Chondrocyte (in vitro differentiated cells): Measurements from ENCODE around the gene SYT13. TPM values are rescaled to one million over a fixed set of nuclear protein-coding genes. Genes with fewer than 3 reads are reported as not detected.

Experiments used
- DNase-seq: peaks from one replicate; pipeline ENCODE4 v3.0.0; 2021; ENCODE audit warnings: mixed read lengths, low spot score
- H3K27ac Mint-ChIP-seq: one replicate; pipeline ENCODE4 v1.8.0; 2021; ENCODE audit warnings: mild to moderate bottlenecking, moderate library complexity, mixed read lengths; ENCODE audit not compliant: unreplicated experiment
- H3K27me3 Mint-ChIP-seq: 2 replicates; pipeline ENCODE4 v1.8.0; 2021; ENCODE audit warnings: low read depth, mixed read lengths
- H3K36me3 Mint-ChIP-seq: 2 replicates; pipeline ENCODE4 v1.8.0; 2021; ENCODE audit warnings: low read depth, mixed read lengths
- H3K4me1 Mint-ChIP-seq: 2 replicates; pipeline ENCODE4 v1.8.0; 2021; ENCODE audit warnings: low read depth, mild to moderate bottlenecking, mixed read lengths
- H3K4me3 Mint-ChIP-seq: one replicate; pipeline ENCODE4 v1.8.0; 2021; ENCODE audit warnings: mild to moderate bottlenecking, moderate library complexity, mixed read lengths; ENCODE audit not compliant: unreplicated experiment
- H3K9me3 Mint-ChIP-seq: 2 replicates; pipeline ENCODE4 v1.8.0; 2021; ENCODE audit warnings: low read depth, mixed read lengths
- CTCF ChIP-seq: fragments of 200-600 bp; sonication (generic); IDR thresholded peaks from 2 replicates; pipeline ENCODE4 v1.5.0; 2021; ENCODE audit warnings: antibody characterized with exemption, mild to moderate bottlenecking, moderate library complexity
- total RNA-seq: library from RNA; stranded (reverse); gene quantifications from 3 replicates; pipeline ENCODE4 v1.2.1, GENCODE V29; 2021

SYT13 gene
- total RNA-seq, 1 donor from 2014 or later, result 2.8 TPM

- Mint-ChIP-seq H3K27ac (peak overlapping the region; percentile 96), H3K36me3 (peaks cover 20% of the 10 kb centered on the region), H3K4me3 (peak overlapping the region; percentile 51), H3K9me3 (no peaks in the 10 kb centered on the region), H3K27me3 (no peaks in the 10 kb centered on the region), H3K4me1 (peaks cover 25% of the 10 kb centered on the region)
- TF ChIP-seq CTCF, result no peak
- no peak for DNase-seq
Measured at GRCh38 chr11:45209000-45209879, 76.9 kb downstream of the SYT13 start.

- H3K27ac Mint-ChIP-seq, result no peak overlapping the region
- H3K9me3 Mint-ChIP-seq, result peaks cover 3% of the 10 kb centered on the region
- H3K4me1 Mint-ChIP-seq, result peaks cover 35% of the 10 kb centered on the region
- peaks cover 17% of the 10 kb centered on the region for H3K36me3 Mint-ChIP-seq
- H3K27me3 Mint-ChIP-seq, result no peaks in the 10 kb centered on the region
- no peak for TF ChIP-seq CTCF
- DNase-seq, result no peak
- no peak overlapping the region for H3K4me3 Mint-ChIP-seq
Measured at GRCh38 chr11:45208135-45208534, 78.0 kb downstream of the SYT13 start.

- H3K27ac Mint-ChIP-seq, result no peak overlapping the region
- H3K4me3 Mint-ChIP-seq, result no peak overlapping the region
- no peak for TF ChIP-seq CTCF
- peaks cover 7% of the 10 kb centered on the region for H3K9me3 Mint-ChIP-seq
- peaks cover 52% of the 10 kb centered on the region for H3K4me1 Mint-ChIP-seq
- DNase-seq, result no peak
- H3K36me3 Mint-ChIP-seq, result peaks cover 18% of the 10 kb centered on the region
- no peaks in the 10 kb centered on the region for H3K27me3 Mint-ChIP-seq
Measured at GRCh38 chr11:45205978-45206377, 80.2 kb downstream of the SYT13 start.

- DNase-seq, result no peak
- no peak overlapping the region for H3K4me3 Mint-ChIP-seq
- no peaks in the 10 kb centered on the region for H3K27me3 Mint-ChIP-seq
- H3K27ac Mint-ChIP-seq, result no peak overlapping the region
- peaks cover 46% of the 10 kb centered on the region for H3K4me1 Mint-ChIP-seq
- TF ChIP-seq CTCF, result peak; percentile 17
- peaks cover 7% of the 10 kb centered on the region for H3K9me3 Mint-ChIP-seq
- peaks cover 22% of the 10 kb centered on the region for H3K36me3 Mint-ChIP-seq
Measured at GRCh38 chr11:45204761-45205160, 81.4 kb downstream of the SYT13 start.

GRCh38 chr11:45193695-45194094, 92.4 kb downstream of the SYT13 start:
- TF ChIP-seq CTCF, result no peak
- Mint-ChIP-seq H3K27ac (no peak overlapping the region), H3K4me3 (no peak overlapping the region), H3K4me1 (peaks cover 12% of the 10 kb centered on the region), H3K36me3 (peaks cover 26% of the 10 kb centered on the region), H3K27me3 (no peaks in the 10 kb centered on the region), H3K9me3 (peaks cover 7% of the 10 kb centered on the region)
- no peak for DNase-seq

Other genes with a start within 250 kb of the SYT13 start
- 32.9 to 35.1 TPM (median 35.0 TPM) in 3 replicates for gene PRDM11, start 139.7 kb downstream of the SYT13 start, total RNA-seq